SK-N-SH (cell line): ENCODE measurements around the gene KCND1. TPM values are rescaled to one million over a fixed set of nuclear protein-coding genes. Genes with fewer than 3 reads are reported as not detected.

Source experiments
- CTCF ChIA-PET: fragments of 300-600, 350-600 bp; formaldehyde crosslinking; extraction: SDS; loops from one replicate; lab custom pipeline; 2021; lab: Yijun Ruan, JAX
- POLR2A ChIA-PET: fragments of 350-600 bp; sonication (Branson Sonifier 250); formaldehyde crosslinking; extraction: SDS; loops from one replicate; lab custom pipeline; 2020; ENCODE audit warnings: antibody characterized with exemption, inconsistent platforms; lab: Yijun Ruan, JAX
- DNase-seq: peaks from one replicate; pipeline ENCODE4 v3.0.0; 2012
- H2AFZ ChIP-seq: fragments of 200-600 bp; sonication (generic); 2 replicates; pipeline ENCODE4 v1.8.1; 2016; ENCODE audit warnings: antibody characterized with exemption, mild to moderate bottlenecking, low read depth
- H3F3A ChIP-seq: fragments of 200-600 bp; sonication (generic); replicated peaks from 2 replicates; pipeline ENCODE3; 2016; ENCODE audit warnings: antibody characterized with exemption, mild to moderate bottlenecking; ENCODE audit not compliant: insufficient read depth
- H3K27ac ChIP-seq, 2 experiments: fragments of 200-500 bp in 1 of 2; fragments of 200-600 bp in 1 of 2; sonication (Bioruptor generic) in 1 of 2; sonication (generic), shearing (Covaris generic) in 1 of 2; 2 replicates each; pipeline versions ENCODE4 v1.5.1 to v1.6.1; 2014 to 2016; ENCODE audit warnings: low read depth in 2 of 2, inconsistent platforms in 1 of 2, low read length in 1 of 2, mild to moderate bottlenecking in 1 of 2, mixed read lengths in 1 of 2
- H3K27me3 ChIP-seq: fragments of 200-600 bp; sonication (generic), shearing (Covaris generic); 2 replicates; pipeline ENCODE4 v1.6.1; 2016; ENCODE audit warnings: mixed run types; ENCODE audit not compliant: insufficient read depth
- H3K36me3 ChIP-seq, 2 experiments: fragments of 200-500 bp in 1 of 2; fragments of 200-600 bp in 1 of 2; sonication (Bioruptor generic) in 1 of 2; sonication (generic) in 1 of 2; replicated peaks in 1 of 2; 2 replicates each; pipeline versions ENCODE3 to v1.5.1; 2014 to 2016; ENCODE audit warnings: low read length in 1 of 2, mild to moderate bottlenecking in 1 of 2; ENCODE audit not compliant: insufficient read depth in 2 of 2, control insufficient read depth in 1 of 2
- H3K4me1 ChIP-seq, 2 experiments: fragments of 200-500 bp in 1 of 2; fragments of 200-600 bp in 1 of 2; sonication (Bioruptor generic) in 1 of 2; sonication (generic), shearing (Covaris generic) in 1 of 2; 2 replicates each; pipeline versions ENCODE4 v1.5.1 to v1.6.1; 2014 to 2016; ENCODE audit warnings: low read depth in 1 of 2, low read length in 1 of 2, mixed run types in 1 of 2; ENCODE audit not compliant: insufficient read depth in 2 of 2, control insufficient read depth in 1 of 2
- H3K4me2 ChIP-seq: fragments of 200-600 bp; sonication (generic), shearing (Covaris generic); 2 replicates; pipeline ENCODE4 v1.6.1; 2017; ENCODE audit warnings: mixed run types
- H3K4me3 ChIP-seq, 2 experiments: fragments of 200-500 bp in 1 of 2; fragments of 200-600 bp in 1 of 2; sonication (Bioruptor generic) in 1 of 2; sonication (generic), shearing (Covaris generic) in 1 of 2; 2 replicates each; pipeline versions ENCODE4 v1.5.1 to v1.8.1; 2014 to 2016; ENCODE audit warnings: low read depth in 2 of 2, inconsistent platforms in 1 of 2, low read length in 1 of 2, mild to moderate bottlenecking in 1 of 2, mixed read lengths in 1 of 2, moderate library complexity in 1 of 2
- H3K79me2 ChIP-seq: fragments of 200-600 bp; sonication (generic); 2 replicates; pipeline ENCODE4 v1.8.1; 2017; ENCODE audit warnings: mild to moderate bottlenecking; ENCODE audit not compliant: insufficient read depth
- H3K9ac ChIP-seq: fragments of 200-600 bp; sonication (generic); 2 replicates; pipeline ENCODE4 v1.6.1; 2017; ENCODE audit warnings: mixed run types
- H3K9me2 ChIP-seq: fragments of 200-600 bp; sonication (generic); 2 replicates; pipeline ENCODE4 v1.6.1; 2017; ENCODE audit warnings: mixed run types
- H3K9me3 ChIP-seq: fragments of 200-600 bp; sonication (generic); 2 replicates; pipeline ENCODE4 v1.6.1; 2017; ENCODE audit warnings: mixed run types, mild to moderate bottlenecking, moderate library complexity
- H4K20me1 ChIP-seq: fragments of 200-600 bp; sonication (generic); 2 replicates; pipeline ENCODE4 v1.6.1; 2017; ENCODE audit warnings: mild to moderate bottlenecking, mixed run types; ENCODE audit not compliant: insufficient read depth
- FOXM1 ChIP-seq: IDR thresholded peaks from 2 replicates; pipeline ENCODE4 v1.4.0; 2012; ENCODE audit warnings: low read depth, mild to moderate bottlenecking
- GABPA ChIP-seq: IDR thresholded peaks from 2 replicates; pipeline ENCODE4 v1.4.0; 2012; ENCODE audit warnings: low read depth, mild to moderate bottlenecking
- MEF2A ChIP-seq: IDR thresholded peaks from 2 replicates; pipeline ENCODE4 v1.4.0; 2012; ENCODE audit warnings: low read depth, borderline replicate concordance
- MXI1 ChIP-seq: IDR thresholded peaks from 2 replicates; pipeline ENCODE4 v1.6.1; 2012; ENCODE audit warnings: mild to moderate bottlenecking, low read depth, low read length, improper control_type of control experiment
- NFIC ChIP-seq: IDR thresholded peaks from 2 replicates; pipeline ENCODE4 v1.4.0; 2012; ENCODE audit warnings: borderline replicate concordance
- NRF1 ChIP-seq: IDR thresholded peaks from 2 replicates; pipeline ENCODE4 v1.6.1; 2012; ENCODE audit warnings: low read depth, mild to moderate bottlenecking, low read length
- RAD21 ChIP-seq: IDR thresholded peaks from 2 replicates; pipeline ENCODE4 v1.6.1; 2012; ENCODE audit warnings: mild to moderate bottlenecking, low read length
- RFX5 ChIP-seq: IDR thresholded peaks from 2 replicates; pipeline ENCODE4 v1.6.1; 2012; ENCODE audit warnings: mild to moderate bottlenecking, improper control_type of control experiment, low read length
- SIN3A ChIP-seq: IDR thresholded peaks from 2 replicates; pipeline ENCODE4 v1.6.1; 2012; ENCODE audit warnings: low read depth, mild to moderate bottlenecking, low read length, moderate library complexity, borderline replicate concordance
- TAF1 ChIP-seq: IDR thresholded peaks from 2 replicates; pipeline ENCODE4 v1.6.1; 2012; ENCODE audit warnings: low read depth, mild to moderate bottlenecking, low read length, moderate library complexity, borderline replicate concordance
- YY1 ChIP-seq: IDR thresholded peaks from 2 replicates; pipeline ENCODE4 v1.4.0; 2012; ENCODE audit warnings: low read depth, mild to moderate bottlenecking
- WGBS: methylation state at CpG from one replicate; pipeline ENCODE4 v1.1.6; 2017; ENCODE audit warnings: low lambda C conversion rate; 5-methylcytosine and 5-hydroxymethylcytosine counted together
- polyA plus RNA-seq, 3 experiments: library from polyadenylated mRNA; depleted of rRNA; stranded (reverse); fragments of >200 nt; gene quantifications; 2 replicates each; pipeline ENCODE4 v1.2.3, GENCODE V29; 2012
- TF ChIP-seq, protein P1 (sequence below): IDR thresholded peaks from 2 replicates; pipeline ENCODE4 v1.4.0; 2012; ENCODE audit warnings: low read depth, borderline replicate concordance
- TF ChIP-seq, protein P2 (sequence below): fragments of 150-350 bp; IDR thresholded peaks from 2 replicates; pipeline ENCODE4 v1.6.1; 2016; ENCODE audit warnings: mild to moderate bottlenecking, low read depth, low read length
- TF ChIP-seq, protein P3 (sequence below): fragments of 200-600 bp; sonication (generic); IDR thresholded peaks from 2 replicates; pipeline ENCODE4 v1.6.1; 2017; ENCODE audit warnings: antibody characterized with exemption, mild to moderate bottlenecking, moderate library complexity
- TF ChIP-seq, protein P4 (sequence below): IDR thresholded peaks from 2 replicates; pipeline ENCODE4 v1.6.1; 2012; ENCODE audit warnings: mild to moderate bottlenecking, low read depth, low read length, moderate library complexity
- TF ChIP-seq, protein P5 (sequence below): fragments of 150-350 bp; IDR thresholded peaks from 2 replicates; pipeline ENCODE4 v1.6.1; 2017; ENCODE audit warnings: antibody characterized with exemption, low read length, low read depth, borderline replicate concordance

KCND1 gene
- polyA plus RNA-seq, 1 of the 3 experiments (the other 2 are of a cell fraction), result 1.2 TPM

DNA sequence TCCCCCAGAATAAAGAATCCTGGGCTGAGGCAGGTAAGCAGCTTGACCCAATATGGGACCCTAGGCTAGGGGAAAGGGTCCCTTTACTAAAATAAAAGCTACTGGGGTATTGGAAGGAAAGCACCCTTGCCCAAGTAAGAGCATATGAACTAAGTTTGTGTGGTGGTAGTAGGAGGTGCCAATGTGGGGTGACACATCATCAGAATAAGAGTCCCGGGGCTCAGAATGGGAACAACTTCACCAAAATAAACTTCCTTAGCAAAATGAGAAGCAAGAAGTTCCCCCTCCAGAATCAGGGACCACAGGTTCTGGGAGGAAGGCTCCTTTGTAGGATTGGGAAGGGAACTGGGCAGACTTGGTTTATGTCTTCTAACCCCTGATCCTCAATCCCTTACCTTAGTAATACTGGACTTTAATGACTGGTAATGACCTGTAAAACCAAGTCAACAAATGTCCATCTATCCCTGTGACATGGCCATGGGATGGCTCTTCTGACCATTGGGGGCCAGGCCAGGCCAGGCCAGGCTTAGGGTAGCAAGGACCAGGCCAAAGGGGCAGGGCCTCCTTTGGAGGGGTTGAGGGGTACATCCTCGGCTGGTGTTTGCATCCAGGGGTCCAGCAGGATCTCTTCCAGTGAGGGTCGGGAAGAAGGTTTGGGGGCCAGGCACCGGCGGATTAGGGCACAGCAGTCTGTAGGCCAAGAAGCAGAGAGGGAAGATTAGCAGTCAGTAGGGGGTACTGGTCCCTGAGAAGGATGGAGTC, 57.9 kb downstream of the KCND1 start (continued):
- TF ChIP-seq, protein P1, sequence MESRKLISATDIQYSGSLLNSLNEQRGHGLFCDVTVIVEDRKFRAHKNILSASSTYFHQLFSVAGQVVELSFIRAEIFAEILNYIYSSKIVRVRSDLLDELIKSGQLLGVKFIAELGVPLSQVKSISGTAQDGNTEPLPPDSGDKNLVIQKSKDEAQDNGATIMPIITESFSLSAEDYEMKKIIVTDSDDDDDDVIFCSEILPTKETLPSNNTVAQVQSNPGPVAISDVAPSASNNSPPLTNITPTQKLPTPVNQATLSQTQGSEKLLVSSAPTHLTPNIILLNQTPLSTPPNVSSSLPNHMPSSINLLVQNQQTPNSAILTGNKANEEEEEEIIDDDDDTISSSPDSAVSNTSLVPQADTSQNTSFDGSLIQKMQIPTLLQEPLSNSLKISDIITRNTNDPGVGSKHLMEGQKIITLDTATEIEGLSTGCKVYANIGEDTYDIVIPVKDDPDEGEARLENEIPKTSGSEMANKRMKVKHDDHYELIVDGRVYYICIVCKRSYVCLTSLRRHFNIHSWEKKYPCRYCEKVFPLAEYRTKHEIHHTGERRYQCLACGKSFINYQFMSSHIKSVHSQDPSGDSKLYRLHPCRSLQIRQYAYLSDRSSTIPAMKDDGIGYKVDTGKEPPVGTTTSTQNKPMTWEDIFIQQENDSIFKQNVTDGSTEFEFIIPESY, result no peak
- TF ChIP-seq MXI1, result no peak
- no peak for TF ChIP-seq YY1
- no peak for TF ChIP-seq TAF1
- TF ChIP-seq NFIC, result no peak
- no peak for TF ChIP-seq NRF1
- TF ChIP-seq SIN3A, result no peak

DNA sequence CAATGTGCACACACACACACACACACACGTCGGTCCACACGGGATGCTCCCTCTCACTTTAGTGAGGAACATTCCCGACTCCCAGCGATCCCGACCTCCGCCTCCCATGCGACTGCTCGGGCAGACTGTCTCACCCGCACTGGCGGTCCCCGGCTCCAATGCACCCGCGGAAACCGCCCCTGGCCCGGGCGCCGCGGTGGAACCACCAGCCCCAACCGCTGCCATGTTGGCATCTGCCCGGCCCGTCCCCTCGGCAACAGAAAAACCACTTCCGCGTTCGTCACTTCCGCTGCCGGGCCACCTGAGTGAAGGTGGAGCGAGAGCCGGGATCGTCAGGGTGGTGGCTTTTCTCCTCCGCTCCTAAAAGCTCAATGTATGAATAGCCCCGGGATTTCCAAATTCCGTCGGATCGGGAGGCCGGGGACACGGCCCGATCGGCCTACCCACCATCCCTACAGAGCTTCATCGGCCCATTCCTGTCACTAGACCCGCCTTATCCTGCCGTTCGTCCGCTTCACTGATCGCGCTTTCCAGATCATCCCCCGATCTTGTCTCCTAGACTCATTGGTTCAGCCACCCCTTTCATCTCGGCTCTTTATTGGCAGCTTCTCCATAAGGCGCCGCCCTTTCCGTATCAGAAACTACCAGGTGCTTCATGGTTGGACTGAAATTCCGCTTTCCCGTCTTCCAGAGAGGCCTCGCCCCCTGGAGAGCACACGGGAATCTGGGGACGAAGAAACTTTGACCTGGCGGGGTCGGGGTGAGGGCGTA, 60.0 kb downstream of the KCND1 start, which contains the start of gene SLC35A2:
Gene SLC35A2 (minus strand): TSS at position 235 of the 771 bp plus-strand sequence. CDS start 10 bp downstream, at position 225.
- under 1% methylated on average over 51 of the region's 60 CpGs for WGBS
- Histone ChIP-seq H3K4me3 (peak within 1 kb of the TSS; percentile 84 to 95), H3K9me3 (no peaks in the 10 kb centered on the region), H3K36me3 (peaks cover 4 to 31% of the 10 kb centered on the region in 2 experiments), H2AFZ (peak within 1 kb of the TSS; percentile 97), H3K4me2 (peak within 1 kb of the TSS; percentile 100), H3F3A (peaks cover 4% of the 10 kb centered on the region), H3K27ac (peak within 1 kb of the TSS; percentile 77 to 89), H4K20me1 (0 out of 2 replicates have a peak, but pooled peaks cover 8% of the 10 kb centered on the region), H3K4me1 (peaks cover 0 to 15% of the 10 kb centered on the region in 2 experiments; a peak in 1 of 4 replicates), H3K9ac (peak within 1 kb of the TSS; percentile 73), H3K79me2 (peaks cover 38% of the 10 kb centered on the region), H3K27me3 (no peaks in the 10 kb centered on the region), H3K9me2 (no peaks in the 10 kb centered on the region)
- CTCF ChIA-PET, result interaction anchor here (0.9 to 2.0 kb wide), 4 partner anchors 11 to 132 kb away, joined by 3 to 8 read pairs (median 4); partner anchors contain the start of genes PQBP1 and TIMM17B
- DNase-seq, result peak; percentile 91
- POLR2A ChIA-PET, result interaction anchor here (1.0 to 1.1 kb wide), 3 partner anchors 13 to 175 kb away, joined by 3 to 6 read pairs (median 3); partner anchors contain the start of gene PQBP1
- TF ChIP-seq MEF2A (no peak), SIN3A (peak; percentile 64), MXI1 (peak; percentile 85; the same call in 1 of the 2 replicates), YY1 (peak; percentile 92), FOXM1 (no peak), RFX5 (no peak), RAD21 (no peak), GABPA (peak; percentile 95)
- TF ChIP-seq, protein P2, sequence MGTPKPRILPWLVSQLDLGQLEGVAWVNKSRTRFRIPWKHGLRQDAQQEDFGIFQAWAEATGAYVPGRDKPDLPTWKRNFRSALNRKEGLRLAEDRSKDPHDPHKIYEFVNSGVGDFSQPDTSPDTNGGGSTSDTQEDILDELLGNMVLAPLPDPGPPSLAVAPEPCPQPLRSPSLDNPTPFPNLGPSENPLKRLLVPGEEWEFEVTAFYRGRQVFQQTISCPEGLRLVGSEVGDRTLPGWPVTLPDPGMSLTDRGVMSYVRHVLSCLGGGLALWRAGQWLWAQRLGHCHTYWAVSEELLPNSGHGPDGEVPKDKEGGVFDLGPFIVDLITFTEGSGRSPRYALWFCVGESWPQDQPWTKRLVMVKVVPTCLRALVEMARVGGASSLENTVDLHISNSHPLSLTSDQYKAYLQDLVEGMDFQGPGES, result no peak
- TF ChIP-seq, protein P3, sequence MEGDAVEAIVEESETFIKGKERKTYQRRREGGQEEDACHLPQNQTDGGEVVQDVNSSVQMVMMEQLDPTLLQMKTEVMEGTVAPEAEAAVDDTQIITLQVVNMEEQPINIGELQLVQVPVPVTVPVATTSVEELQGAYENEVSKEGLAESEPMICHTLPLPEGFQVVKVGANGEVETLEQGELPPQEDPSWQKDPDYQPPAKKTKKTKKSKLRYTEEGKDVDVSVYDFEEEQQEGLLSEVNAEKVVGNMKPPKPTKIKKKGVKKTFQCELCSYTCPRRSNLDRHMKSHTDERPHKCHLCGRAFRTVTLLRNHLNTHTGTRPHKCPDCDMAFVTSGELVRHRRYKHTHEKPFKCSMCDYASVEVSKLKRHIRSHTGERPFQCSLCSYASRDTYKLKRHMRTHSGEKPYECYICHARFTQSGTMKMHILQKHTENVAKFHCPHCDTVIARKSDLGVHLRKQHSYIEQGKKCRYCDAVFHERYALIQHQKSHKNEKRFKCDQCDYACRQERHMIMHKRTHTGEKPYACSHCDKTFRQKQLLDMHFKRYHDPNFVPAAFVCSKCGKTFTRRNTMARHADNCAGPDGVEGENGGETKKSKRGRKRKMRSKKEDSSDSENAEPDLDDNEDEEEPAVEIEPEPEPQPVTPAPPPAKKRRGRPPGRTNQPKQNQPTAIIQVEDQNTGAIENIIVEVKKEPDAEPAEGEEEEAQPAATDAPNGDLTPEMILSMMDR, result no peak
- TF ChIP-seq, protein P4, sequence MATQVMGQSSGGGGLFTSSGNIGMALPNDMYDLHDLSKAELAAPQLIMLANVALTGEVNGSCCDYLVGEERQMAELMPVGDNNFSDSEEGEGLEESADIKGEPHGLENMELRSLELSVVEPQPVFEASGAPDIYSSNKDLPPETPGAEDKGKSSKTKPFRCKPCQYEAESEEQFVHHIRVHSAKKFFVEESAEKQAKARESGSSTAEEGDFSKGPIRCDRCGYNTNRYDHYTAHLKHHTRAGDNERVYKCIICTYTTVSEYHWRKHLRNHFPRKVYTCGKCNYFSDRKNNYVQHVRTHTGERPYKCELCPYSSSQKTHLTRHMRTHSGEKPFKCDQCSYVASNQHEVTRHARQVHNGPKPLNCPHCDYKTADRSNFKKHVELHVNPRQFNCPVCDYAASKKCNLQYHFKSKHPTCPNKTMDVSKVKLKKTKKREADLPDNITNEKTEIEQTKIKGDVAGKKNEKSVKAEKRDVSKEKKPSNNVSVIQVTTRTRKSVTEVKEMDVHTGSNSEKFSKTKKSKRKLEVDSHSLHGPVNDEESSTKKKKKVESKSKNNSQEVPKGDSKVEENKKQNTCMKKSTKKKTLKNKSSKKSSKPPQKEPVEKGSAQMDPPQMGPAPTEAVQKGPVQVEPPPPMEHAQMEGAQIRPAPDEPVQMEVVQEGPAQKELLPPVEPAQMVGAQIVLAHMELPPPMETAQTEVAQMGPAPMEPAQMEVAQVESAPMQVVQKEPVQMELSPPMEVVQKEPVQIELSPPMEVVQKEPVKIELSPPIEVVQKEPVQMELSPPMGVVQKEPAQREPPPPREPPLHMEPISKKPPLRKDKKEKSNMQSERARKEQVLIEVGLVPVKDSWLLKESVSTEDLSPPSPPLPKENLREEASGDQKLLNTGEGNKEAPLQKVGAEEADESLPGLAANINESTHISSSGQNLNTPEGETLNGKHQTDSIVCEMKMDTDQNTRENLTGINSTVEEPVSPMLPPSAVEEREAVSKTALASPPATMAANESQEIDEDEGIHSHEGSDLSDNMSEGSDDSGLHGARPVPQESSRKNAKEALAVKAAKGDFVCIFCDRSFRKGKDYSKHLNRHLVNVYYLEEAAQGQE, result no peak
- TF ChIP-seq, protein P5, sequence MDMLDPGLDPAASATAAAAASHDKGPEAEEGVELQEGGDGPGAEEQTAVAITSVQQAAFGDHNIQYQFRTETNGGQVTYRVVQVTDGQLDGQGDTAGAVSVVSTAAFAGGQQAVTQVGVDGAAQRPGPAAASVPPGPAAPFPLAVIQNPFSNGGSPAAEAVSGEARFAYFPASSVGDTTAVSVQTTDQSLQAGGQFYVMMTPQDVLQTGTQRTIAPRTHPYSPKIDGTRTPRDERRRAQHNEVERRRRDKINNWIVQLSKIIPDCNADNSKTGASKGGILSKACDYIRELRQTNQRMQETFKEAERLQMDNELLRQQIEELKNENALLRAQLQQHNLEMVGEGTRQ, result no peak
